Panc1 (cell line): Measurements from ENCODE around the gene CTNND2.

ENCODE experiments used
- POLR2AphosphoS5 ChIP-seq: IDR thresholded peaks from 2 replicates; pipeline ENCODE4 v1.6.1; 2012; ENCODE audit warnings: mild to moderate bottlenecking, low read depth, low read length, moderate library complexity
- SIN3A ChIP-seq: IDR thresholded peaks from 2 replicates; pipeline ENCODE4 v1.6.1; 2012; ENCODE audit warnings: low read depth, mild to moderate bottlenecking, low read length, moderate library complexity, borderline replicate concordance; ENCODE audit not compliant: insufficient read depth
- TCF7L2 ChIP-seq: IDR thresholded peaks from 2 replicates; pipeline ENCODE4 v1.6.1; 2011; ENCODE audit warnings: mild to moderate bottlenecking, low read depth, low read length, inconsistent platforms
- TF ChIP-seq, protein P1 (sequence below): fragments of 450-650 bp; IDR thresholded peaks from 2 replicates; pipeline ENCODE4 v1.5.1; 2017; ENCODE audit warnings: mild to moderate bottlenecking
- TF ChIP-seq, protein P2 (sequence below), 2 experiments: IDR thresholded peaks; 2 replicates each; pipeline ENCODE4 v1.6.1; 2011 to 2012; ENCODE audit warnings: low read depth in 2 of 2, control low read depth in 1 of 2, low read length in 1 of 2, mild to moderate bottlenecking in 1 of 2, moderate library complexity in 1 of 2; ENCODE audit not compliant: insufficient read depth in 1 of 2

DNA sequence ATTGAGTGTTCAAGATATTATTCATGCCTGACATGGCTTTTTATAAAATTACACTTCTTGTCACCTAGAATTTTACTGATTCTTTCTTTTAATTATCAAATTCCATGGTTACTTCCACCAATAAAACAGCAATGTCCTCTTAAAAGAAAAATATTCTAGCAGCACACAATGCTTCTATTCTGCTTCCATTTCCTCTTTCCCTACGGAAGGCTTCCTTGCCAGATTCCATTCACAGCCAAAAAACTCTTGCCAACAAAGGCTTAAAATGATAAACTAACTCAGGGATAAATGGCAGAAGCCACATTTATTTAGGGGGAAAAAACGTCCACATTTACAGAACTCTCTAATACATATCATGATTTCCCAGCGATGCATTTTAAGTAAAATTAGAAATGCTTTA lies 111.6 kb downstream of the CTNND2 start:
- TF ChIP-seq, protein P1, sequence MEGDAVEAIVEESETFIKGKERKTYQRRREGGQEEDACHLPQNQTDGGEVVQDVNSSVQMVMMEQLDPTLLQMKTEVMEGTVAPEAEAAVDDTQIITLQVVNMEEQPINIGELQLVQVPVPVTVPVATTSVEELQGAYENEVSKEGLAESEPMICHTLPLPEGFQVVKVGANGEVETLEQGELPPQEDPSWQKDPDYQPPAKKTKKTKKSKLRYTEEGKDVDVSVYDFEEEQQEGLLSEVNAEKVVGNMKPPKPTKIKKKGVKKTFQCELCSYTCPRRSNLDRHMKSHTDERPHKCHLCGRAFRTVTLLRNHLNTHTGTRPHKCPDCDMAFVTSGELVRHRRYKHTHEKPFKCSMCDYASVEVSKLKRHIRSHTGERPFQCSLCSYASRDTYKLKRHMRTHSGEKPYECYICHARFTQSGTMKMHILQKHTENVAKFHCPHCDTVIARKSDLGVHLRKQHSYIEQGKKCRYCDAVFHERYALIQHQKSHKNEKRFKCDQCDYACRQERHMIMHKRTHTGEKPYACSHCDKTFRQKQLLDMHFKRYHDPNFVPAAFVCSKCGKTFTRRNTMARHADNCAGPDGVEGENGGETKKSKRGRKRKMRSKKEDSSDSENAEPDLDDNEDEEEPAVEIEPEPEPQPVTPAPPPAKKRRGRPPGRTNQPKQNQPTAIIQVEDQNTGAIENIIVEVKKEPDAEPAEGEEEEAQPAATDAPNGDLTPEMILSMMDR = no peak
- TF ChIP-seq POLR2AphosphoS5 (no peak), TCF7L2 (no peak), SIN3A (no peak)
- TF ChIP-seq, protein P2, sequence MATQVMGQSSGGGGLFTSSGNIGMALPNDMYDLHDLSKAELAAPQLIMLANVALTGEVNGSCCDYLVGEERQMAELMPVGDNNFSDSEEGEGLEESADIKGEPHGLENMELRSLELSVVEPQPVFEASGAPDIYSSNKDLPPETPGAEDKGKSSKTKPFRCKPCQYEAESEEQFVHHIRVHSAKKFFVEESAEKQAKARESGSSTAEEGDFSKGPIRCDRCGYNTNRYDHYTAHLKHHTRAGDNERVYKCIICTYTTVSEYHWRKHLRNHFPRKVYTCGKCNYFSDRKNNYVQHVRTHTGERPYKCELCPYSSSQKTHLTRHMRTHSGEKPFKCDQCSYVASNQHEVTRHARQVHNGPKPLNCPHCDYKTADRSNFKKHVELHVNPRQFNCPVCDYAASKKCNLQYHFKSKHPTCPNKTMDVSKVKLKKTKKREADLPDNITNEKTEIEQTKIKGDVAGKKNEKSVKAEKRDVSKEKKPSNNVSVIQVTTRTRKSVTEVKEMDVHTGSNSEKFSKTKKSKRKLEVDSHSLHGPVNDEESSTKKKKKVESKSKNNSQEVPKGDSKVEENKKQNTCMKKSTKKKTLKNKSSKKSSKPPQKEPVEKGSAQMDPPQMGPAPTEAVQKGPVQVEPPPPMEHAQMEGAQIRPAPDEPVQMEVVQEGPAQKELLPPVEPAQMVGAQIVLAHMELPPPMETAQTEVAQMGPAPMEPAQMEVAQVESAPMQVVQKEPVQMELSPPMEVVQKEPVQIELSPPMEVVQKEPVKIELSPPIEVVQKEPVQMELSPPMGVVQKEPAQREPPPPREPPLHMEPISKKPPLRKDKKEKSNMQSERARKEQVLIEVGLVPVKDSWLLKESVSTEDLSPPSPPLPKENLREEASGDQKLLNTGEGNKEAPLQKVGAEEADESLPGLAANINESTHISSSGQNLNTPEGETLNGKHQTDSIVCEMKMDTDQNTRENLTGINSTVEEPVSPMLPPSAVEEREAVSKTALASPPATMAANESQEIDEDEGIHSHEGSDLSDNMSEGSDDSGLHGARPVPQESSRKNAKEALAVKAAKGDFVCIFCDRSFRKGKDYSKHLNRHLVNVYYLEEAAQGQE (IDR thresholded peaks at IDR 0.05; ENCODE audit: insufficient read depth in 1 of 2, low read depth in 2 of 2, low read length in 1 of 2) = no peak
